Urinary bladder (tissue), 4 donors: ENCODE measurements around the gene TSHZ1. TPM values are rescaled to one million over a fixed set of nuclear protein-coding genes. Genes with fewer than 3 reads are reported as not detected.

Source experiments
- DNase-seq: peaks from one replicate; pipeline ENCODE4 v3.0.0-alpha.2; 2015; ENCODE audit errors: extremely low spot score
- H3K27ac ChIP-seq: one replicate; pipeline ENCODE4 v1.5.1; 2013; ENCODE audit warnings: low read depth, mild to moderate bottlenecking, moderate library complexity
- H3K36me3 ChIP-seq: one replicate; pipeline ENCODE4 v1.6.1; 2013; ENCODE audit warnings: mild to moderate bottlenecking, moderate library complexity; ENCODE audit not compliant: insufficient read depth
- H3K4me1 ChIP-seq: one replicate; pipeline ENCODE4 v1.6.1; 2013; ENCODE audit warnings: mild to moderate bottlenecking, moderate library complexity; ENCODE audit not compliant: insufficient read depth
- H3K4me3 ChIP-seq: one replicate; pipeline ENCODE4 v1.5.1; 2013; ENCODE audit warnings: low read depth, low read length
- WGBS: extraction: QIAGEN DNeasy Blood & Tissue Kit; methylation state at CpG from one replicate; pipeline ENCODE4 v1.1.7; 2013; 5-methylcytosine and 5-hydroxymethylcytosine counted together
- polyA plus RNA-seq: library from polyadenylated mRNA; stranded (reverse); fragments of 200-250 nt; gene quantifications from one replicate; pipeline ENCODE4 v1.2.3, GENCODE V29; 2013
- total RNA-seq: library from RNA; depleted of rRNA; stranded (reverse); fragments of >200 nt; gene quantifications from one replicate; pipeline ENCODE4 v1.2.3, GENCODE V29; 2014
- donor health status: healthy with polysubstance abuse.
- donor health status: healthy.

Gene TSHZ1
- total and polyA plus RNA-seq, 2 donors: 10.3 to 22.5 TPM

- no peaks in the 10 kb centered on the region for H3K36me3 ChIP-seq
- peaks cover 6% of the 10 kb centered on the region for H3K4me1 ChIP-seq
- H3K4me3 ChIP-seq: no peak overlapping the region
- 59% methylated on average over 7 of the region's 7 CpGs for WGBS
- DNase-seq: no peak
- H3K27ac ChIP-seq: no peak overlapping the region
Measured at GRCh38 chr18:75216212-75216910, 5.8 kb downstream of the TSHZ1 start.

GRCh38 chr18:75216911-75217689 lies 6.5 kb downstream of the TSHZ1 start:
- Histone ChIP-seq H3K4me3 (no peak overlapping the region), H3K36me3 (no peaks in the 10 kb centered on the region), H3K27ac (no peak overlapping the region), H3K4me1 (peaks cover 6% of the 10 kb centered on the region)
- WGBS: 87% methylated on average over 10 of the region's 10 CpGs
- no peak for DNase-seq

- H3K4me3 ChIP-seq: no peak overlapping the region
- H3K4me1 ChIP-seq: peaks cover 6% of the 10 kb centered on the region
- no peak overlapping the region for H3K27ac ChIP-seq
- WGBS: 81% methylated on average over 12 of the region's 12 CpGs
- DNase-seq: no peak
- H3K36me3 ChIP-seq: no peaks in the 10 kb centered on the region
Measured at GRCh38 chr18:75218065-75218923, 7.7 kb downstream of the TSHZ1 start.

GRCh38 chr18:75219745-75220375 lies 9.3 kb downstream of the TSHZ1 start:
- no peak overlapping the region for H3K27ac ChIP-seq
- DNase-seq: no peak

GRCh38 chr18:75220551-75221355 lies 10.2 kb downstream of the TSHZ1 start:
- Histone ChIP-seq H3K27ac (no peak overlapping the region), H3K36me3 (no peaks in the 10 kb centered on the region), H3K4me1 (peaks cover 4% of the 10 kb centered on the region), H3K4me3 (no peak overlapping the region)
- no peak for DNase-seq
- WGBS: 61% methylated on average over 12 of the region's 12 CpGs

More at GRCh38 chr18:75219745-75220375, 9.3 kb downstream of the TSHZ1 start:
- Histone ChIP-seq H3K4me3 (no peak overlapping the region), H3K36me3 (no peaks in the 10 kb centered on the region), H3K4me1 (peaks cover 6% of the 10 kb centered on the region)
- WGBS: 76% methylated on average over 11 of the region's 11 CpGs

- Histone ChIP-seq H3K4me3 (no peak overlapping the region), H3K4me1 (peaks cover 4% of the 10 kb centered on the region), H3K27ac (no peak overlapping the region), H3K36me3 (no peaks in the 10 kb centered on the region)
- WGBS: 59% methylated on average over 1 of the region's 1 CpG
- no peak for DNase-seq
Measured at GRCh38 chr18:75221397-75221796, 10.8 kb downstream of the TSHZ1 start.

GRCh38 chr18:75221897-75222296 lies 11.3 kb downstream of the TSHZ1 start:
- no peak for DNase-seq
- 78% methylated on average over 7 of the region's 7 CpGs for WGBS
- H3K4me1 ChIP-seq: peaks cover 4% of the 10 kb centered on the region
- no peak overlapping the region for H3K4me3 ChIP-seq
- no peak overlapping the region for H3K27ac ChIP-seq
- no peaks in the 10 kb centered on the region for H3K36me3 ChIP-seq

- DNase-seq: no peak
- WGBS: 83% methylated on average over 10 of the region's 10 CpGs
- H3K4me1 ChIP-seq: peaks cover 5% of the 10 kb centered on the region
- H3K4me3 ChIP-seq: no peak overlapping the region
- no peaks in the 10 kb centered on the region for H3K36me3 ChIP-seq
- no peak overlapping the region for H3K27ac ChIP-seq
Measured at GRCh38 chr18:75222407-75222806, 11.8 kb downstream of the TSHZ1 start.

GRCh38 chr18:75223687-75224347 lies 13.2 kb downstream of the TSHZ1 start:
- no peak overlapping the region for H3K4me3 ChIP-seq
- no peak overlapping the region for H3K27ac ChIP-seq
- peaks cover 2% of the 10 kb centered on the region for H3K4me1 ChIP-seq
- WGBS: 43% methylated on average over 9 of the region's 9 CpGs
- no peak for DNase-seq
- no peaks in the 10 kb centered on the region for H3K36me3 ChIP-seq

GRCh38 chr18:75226286-75226955 lies 15.8 kb downstream of the TSHZ1 start:
- Histone ChIP-seq H3K4me3 (peak overlapping the region; percentile 21), H3K36me3 (no peaks in the 10 kb centered on the region), H3K4me1 (peaks cover 1% of the 10 kb centered on the region), H3K27ac (no peak overlapping the region)
- no peak for DNase-seq
- WGBS: 33% methylated on average over 11 of the region's 11 CpGs

- 39% methylated on average over 5 of the region's 5 CpGs for WGBS
- Histone ChIP-seq H3K27ac (no peak overlapping the region), H3K4me3 (peak overlapping the region; percentile 21), H3K36me3 (no peaks in the 10 kb centered on the region), H3K4me1 (peaks cover 1% of the 10 kb centered on the region)
- DNase-seq: no peak
Measured at GRCh38 chr18:75226956-75227316, 16.3 kb downstream of the TSHZ1 start.
